Activated naive CD4-positive, alpha-beta T cell (primary cell): Measurements from ENCODE around the gene SRM.
A peak's percentile ranks its signal among the peaks of the same experiment; 100 is the strongest.
"Not testable (repeated sequence)": the region's sequence is repeated elsewhere in the genome, so short reads cannot be mapped to it uniquely, and the experiment has no call there.

ENCODE experiments used
- DNase-seq, 4 experiments: peaks; one replicate each; lab custom pipeline; 2025; lab: John Stamatoyannopoulos, UW

The SRM gene

DNA sequence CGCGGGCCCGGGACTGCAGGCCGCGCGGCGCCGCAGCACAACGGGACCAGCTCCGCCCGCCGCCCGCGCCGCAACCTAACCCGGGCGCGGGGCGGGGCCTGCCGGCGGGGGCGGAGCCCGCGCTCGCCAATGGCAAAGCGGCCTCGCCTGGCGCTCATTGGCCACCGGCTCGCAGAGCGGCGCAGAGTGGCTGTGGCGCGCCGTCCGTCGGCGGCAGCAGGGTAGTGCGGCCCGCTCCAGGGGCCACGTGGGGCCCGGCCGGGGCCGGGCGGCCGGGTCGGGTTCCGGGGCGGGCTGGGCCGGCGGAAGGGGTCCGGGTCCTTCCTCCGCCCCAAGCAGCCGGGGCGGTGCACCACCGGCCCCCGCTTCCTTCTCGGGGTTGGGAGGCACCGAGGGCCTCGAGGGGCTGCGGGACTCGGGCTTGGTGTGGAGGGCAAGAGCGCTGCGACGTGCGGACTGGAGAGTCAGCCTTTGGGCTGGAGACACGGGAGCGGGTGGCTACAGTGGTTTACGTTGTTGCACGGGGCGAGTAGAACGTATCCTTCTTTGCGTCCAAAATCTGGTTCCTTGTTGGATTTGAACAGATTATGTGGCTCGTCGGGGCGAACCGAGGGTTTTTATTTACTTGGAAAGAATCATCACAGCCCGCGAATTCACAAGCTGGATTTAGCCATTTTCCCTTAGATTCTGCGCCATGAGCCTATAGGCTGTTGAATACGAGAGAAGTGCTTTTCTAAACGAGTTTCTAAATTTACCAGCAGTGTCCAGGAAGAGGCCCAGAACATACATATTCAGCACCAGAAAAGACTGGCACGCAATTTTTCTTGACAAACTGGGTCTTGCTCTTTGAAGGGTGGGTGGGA is at the start of gene SRM:
SRM (minus strand) TSS at position 51 of the 863 bp plus-strand sequence. CDS start 75 bp downstream, outside the sequence.
- DNase-seq: peak; percentile 70 to 90 (median 76)

DNA sequence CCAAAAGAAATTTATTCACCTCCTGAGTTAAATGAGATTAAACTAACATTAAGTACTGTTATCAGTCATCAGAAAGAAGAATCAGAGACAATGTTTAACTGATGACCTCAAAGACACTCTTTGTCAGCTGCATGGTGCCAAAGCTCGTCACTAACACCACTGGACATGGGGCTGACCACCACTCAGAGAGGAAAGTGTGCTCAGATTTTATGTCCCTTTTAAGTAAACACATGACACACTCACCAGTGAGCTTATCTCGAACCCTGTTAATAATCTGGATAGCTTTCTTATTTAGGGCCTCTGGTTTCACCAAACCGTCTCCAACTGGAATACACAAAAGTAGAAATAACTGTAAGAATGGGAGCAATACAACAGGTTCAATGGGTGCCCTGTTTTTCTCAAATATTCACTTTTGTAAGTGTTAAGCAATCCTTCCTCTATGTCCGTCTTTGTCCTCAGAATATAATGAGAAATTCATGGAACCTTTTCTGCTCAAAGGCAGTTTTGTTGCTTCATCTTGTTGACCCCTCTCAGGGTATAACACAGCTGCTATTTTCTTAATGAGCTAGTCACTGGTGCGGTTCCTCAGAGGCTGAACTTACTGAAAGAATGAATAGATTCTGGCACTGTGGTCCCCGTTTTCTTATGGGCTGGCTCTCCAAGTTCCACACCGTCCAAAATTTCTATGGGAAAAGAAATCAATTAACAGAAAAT is 49.4 kb upstream of the SRM start:
- no peak for DNase-seq

DNA sequence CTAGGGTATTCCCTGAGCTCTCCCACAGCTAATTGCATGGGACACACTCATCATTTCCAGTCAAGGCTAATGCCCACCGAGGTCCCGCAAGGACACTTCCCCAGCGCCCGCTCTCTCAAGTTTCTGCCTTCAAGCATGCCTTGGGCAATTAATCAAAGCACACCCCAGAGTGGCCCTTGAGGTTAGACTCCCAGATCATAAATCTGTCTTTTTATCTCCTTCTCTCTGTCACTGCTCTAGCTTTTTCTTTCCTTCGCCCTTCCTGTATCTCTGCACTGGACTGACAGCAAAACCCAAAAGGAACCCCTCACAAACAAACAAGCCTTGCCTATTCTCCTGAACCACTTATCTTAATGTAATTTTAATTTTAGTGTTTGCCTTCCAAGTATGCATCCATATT is 47.8 kb upstream of the SRM start:
- no peak for DNase-seq

DNA sequence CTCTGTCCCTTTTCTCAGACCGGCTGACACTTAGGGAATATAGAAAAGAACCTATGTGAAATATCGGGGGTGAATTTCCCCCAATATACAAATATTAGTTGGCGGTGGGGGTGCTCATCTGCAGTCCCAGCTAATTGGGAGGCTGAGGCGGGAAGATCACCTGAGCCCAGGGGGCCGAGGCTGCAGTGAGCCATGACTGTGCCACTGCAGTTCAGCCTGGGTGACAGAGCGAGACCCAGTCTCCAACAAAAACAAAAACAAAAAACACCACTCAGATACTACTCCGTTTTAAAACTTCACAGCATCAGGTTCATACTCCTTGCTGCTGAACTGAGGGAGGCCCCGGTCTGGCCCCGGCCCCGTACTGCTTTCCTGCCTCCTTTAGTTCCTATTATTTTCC is 45.8 kb upstream of the SRM start:
- no peak for DNase-seq

DNA sequence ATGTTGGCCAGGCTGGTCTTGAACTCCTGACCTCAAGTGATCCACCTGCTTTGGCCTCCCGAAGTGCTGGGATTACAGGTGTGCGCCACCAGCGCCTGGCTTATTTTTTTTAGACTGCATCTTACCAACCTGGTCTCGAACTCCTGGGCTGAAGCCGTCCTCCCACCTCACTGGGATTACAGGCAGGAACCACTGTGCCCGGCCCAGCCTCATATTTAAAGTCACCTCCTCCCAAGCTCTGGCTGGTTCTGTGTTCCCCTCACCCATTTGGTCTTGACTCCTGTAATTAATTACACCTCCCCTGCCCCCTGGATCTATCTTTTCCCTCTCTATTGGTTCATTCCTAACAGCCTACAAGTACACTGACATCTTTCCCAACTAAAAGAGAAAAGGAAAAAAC is 41.5 kb upstream of the SRM start:
- DNase-seq: no peak

DNA sequence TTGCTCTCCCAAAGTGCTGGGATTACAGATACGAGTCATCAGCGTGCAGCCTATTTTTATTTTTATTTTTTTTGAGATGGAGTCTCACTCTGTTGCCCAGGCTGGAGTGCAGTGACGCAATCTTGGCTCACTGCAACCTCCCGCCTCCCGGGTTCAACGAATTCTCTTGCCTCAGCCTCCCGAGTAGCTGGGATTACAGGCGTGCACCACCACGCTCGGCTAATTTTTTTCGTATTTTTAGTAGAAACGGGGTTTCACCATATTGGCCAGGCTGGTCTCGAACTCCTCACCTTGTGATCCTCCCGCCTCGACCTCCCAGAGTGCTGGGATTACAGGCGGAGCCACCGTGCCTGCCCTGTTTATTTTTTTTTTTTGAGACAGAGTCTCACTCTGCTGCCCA is 41.0 kb upstream of the SRM start:
- not testable (repeated sequence) for DNase-seq

DNA sequence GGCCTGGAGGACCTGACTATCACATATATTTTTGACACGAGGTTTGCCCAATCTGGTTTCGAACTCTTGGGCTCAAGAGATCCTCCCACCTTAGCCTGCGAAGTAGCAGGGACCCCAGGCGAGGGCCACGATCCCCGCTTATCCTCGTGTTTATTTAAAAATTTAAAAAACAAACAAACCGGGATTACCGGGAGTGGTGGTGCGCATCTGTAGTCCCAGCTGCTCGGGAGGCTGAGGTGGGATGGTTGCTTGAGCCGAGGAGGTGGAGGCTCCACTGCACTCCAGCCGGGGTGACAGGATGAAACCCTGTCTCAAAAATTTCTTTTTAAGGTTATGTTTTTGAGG is 40.3 kb upstream of the SRM start:
- no peak for DNase-seq

DNA sequence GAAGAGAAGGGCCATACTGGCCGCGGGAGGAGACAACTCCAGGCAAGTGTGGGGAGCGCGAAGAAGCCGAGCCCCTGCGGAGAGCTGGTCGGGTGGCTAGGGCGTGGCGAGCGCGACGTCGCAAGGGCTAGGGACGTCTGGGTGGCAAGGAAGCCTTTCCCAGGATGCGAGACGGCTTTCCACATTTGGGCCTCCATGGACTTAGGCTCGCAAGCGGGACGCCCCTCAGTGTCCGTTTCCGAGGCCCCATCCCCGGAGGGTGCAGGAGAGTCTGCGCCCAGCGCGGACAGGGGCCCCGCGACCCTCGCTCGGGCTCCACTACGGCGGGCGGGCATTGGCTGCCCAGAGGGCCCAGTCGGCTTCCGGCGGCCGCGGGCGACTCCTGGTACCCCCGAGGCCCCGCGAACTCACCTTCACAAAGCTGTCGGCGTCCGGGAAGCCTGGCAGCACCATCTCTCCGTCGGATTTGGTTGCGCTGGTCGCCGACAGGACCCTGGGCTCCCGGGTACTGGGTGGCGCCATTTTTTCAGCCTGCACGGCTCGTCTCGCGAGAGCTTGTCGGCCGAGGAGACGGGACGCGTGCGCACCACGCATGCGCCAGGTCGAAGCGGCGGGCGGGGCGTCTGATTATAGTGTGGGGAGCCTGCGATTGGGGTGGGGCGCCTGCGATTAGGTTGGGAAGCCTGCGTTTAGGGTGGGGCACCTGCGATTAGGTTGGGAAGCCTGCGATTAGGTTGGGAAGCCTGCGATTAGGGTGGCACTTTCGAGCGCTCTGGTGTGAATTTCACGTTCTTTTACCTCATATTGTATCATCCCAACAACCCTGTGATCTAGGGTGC is 39.7 kb upstream of the SRM start, which contains the start of gene EXOSC10:
EXOSC10 (minus strand) TSS at position 560 of the 839 bp plus-strand sequence; CDS start at position 522, 38 bp downstream.
- peak; percentile 86 to 95 (median 88) for DNase-seq

DNA sequence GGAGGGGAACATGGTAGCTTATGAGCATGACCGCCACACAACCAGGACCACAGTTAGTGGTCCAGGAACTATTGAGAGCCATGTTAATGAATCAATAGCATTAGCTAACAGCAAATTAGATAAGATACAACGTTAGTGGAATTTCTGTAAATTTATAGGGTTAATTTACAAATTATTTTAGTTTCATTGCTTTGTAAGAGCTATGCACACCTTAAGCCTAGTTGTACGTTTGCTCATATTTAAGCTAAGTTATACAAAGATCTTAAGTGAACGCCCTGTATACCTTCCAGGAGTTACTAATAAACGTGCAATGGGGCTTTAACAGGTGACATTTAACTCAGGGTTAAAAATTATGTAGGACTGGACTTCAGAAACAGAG is 39.1 kb upstream of the SRM start:
- no peak for DNase-seq

DNA sequence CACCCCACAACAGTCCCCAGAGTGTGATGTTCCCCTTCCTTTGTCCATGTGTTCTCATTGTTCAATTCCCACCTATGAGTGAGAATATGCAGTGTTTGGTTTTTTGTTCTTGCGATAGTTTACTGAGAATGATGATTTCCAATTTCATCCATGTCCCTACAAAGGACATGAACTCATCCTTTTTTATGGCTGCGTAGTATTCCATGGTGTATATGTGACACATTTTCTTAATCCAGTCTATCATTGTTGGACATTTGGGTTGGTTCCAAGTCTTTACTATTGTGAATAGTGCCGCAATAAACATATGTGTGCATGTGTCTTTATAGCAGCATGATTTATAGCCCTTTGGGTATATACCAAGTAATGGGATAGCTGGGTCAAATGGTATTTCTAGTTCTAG is 24.0 kb upstream of the SRM start:
- DNase-seq: not testable (repeated sequence)

DNA sequence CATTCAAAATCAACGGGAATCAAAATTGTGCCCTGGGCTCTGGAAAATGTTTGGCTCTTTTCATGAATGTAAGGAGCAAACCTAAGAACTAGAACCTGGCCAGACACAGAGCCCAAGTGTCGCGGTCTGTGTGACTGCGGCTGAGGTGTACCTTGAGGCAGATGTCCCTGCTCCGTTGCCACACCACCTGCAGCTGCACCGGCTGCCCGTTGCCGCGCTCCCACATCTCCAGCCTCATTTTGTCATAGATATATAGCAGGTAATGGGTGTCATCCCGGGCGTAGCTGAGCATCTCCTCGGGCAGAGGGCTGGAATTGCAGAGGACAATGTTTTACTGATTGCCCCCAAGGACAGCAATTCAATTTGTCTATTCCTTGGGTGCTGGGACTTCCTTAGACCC is 21.1 kb upstream of the SRM start:
- no peak for DNase-seq

DNA sequence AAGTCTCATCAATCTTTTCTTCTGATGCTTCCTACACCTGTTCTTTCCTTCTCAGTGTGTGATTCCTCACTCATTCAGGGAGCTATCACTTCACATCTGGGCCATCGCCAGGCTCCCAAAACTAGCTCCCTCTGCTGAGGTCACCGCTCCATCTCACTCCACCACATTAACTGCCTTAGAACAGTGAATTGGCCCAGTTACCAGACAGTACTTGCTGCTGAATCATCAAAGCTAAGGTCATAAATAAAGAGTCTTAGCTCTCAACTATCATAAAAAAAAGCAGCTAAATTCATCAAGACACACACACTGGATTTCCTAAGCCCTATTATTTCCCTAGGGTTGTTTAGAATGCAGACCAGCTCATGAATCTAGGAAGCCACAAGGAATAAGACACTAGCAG is 18.8 kb upstream of the SRM start:
- no peak for DNase-seq

DNA sequence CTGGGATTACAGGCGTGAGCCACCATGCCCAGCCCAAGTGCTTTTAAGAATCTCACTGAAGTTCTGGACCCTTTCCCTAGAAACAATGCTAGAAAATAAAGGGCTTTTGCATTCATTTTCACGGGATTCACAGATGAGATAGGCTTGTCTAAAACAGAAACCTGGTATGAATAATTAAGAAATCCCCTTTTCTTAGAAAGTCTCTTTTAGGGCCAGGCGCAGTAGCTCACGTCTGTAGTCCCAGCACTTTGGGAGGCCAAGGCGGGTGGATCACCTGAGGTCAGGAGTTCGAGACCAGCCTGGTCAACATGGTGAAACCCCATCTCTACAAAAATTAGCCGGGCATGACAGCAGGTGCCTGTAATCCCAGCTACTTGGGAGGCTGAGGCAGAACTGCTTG is 13.6 kb upstream of the SRM start:
- not testable (repeated sequence) for DNase-seq

DNA sequence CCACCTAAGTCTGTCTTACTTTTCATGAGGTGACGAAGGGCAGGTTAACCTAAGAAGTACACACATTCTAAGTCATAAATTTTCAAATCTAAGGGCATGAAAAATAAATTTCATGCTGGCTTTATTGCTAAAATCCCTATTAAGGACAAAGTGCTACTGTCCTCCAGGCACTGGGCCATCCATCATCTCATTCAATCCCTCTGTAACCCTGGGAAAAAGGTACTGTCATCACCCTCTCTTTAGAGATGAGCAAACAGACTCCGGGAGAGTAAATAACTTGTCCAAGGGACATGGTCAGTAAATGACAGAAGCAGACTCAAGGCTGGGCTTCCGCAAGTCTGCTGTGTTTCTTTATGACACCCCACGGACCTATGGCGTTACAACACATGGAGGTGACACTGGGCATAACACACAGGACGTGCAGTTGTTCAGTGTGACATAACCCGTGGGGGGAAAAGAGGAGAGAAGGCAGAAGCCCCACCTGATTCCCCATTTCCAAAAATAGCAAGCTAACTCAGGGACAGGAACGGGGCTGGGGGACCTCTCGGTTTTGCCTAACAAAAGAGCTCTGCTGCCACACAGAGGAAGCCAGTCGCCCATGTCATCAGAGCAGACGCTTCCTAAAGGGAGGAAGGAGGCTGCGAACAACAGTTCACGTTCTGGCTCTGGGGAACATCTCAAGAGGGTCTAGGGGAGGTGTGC is 12.5 kb upstream of the SRM start:
- no peak for DNase-seq

DNA sequence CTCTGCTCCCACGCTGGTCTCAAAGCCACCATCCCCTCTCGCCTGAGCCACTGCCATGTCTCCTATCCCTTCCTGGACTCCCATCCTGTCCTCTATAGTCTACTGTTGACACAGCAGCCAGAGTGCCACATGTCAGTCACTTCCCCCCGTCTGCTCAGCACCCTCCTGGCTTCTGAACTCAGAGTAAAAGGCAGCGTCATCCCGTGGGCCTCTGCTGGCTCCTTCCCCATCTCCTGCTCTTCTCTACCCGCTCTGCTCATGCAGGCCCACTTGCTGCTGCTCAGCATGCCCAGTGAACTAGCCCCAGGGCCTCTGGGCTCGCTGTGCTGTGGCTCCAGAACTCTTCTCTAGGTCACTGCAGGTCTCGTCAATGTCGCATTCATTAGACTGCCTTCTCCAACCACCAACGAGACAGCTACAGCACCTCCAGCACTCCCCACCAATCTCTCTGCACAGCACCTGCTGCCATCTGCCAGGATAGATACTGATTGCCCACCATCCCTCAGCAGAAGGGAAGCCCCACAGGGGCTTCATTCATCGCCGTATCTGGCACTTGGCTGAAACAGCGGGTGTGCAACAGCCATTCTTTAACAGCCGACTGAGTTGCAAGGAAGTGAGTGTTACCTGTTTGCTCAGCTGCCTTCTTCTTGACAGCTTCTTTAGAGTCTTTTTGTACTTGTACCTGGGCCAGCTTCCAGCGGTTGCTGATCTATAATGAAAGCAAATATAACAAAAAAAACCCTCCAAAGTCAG is 11.8 kb upstream of the SRM start:
- DNase-seq: no peak

DNA sequence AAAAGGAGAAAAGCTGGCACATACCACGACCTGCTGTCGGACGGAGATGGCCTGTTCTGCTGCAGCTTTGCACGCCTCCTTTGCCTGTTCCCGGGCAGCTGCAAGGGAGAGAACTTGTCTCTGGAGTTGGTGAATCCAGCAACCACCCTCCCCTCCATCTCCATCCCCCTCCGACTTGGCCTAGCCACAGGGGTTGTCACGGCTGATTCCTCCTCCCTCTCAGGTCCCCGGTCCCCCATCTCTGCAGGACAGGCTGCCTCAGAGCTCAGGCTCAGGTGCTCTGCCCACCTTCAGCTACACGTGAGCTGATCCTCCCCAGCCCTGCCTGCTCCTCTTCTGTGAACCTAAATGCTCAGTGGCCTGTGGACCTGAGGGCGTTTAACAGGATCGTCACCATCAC is 11.1 kb upstream of the SRM start:
- no peak for DNase-seq

DNA sequence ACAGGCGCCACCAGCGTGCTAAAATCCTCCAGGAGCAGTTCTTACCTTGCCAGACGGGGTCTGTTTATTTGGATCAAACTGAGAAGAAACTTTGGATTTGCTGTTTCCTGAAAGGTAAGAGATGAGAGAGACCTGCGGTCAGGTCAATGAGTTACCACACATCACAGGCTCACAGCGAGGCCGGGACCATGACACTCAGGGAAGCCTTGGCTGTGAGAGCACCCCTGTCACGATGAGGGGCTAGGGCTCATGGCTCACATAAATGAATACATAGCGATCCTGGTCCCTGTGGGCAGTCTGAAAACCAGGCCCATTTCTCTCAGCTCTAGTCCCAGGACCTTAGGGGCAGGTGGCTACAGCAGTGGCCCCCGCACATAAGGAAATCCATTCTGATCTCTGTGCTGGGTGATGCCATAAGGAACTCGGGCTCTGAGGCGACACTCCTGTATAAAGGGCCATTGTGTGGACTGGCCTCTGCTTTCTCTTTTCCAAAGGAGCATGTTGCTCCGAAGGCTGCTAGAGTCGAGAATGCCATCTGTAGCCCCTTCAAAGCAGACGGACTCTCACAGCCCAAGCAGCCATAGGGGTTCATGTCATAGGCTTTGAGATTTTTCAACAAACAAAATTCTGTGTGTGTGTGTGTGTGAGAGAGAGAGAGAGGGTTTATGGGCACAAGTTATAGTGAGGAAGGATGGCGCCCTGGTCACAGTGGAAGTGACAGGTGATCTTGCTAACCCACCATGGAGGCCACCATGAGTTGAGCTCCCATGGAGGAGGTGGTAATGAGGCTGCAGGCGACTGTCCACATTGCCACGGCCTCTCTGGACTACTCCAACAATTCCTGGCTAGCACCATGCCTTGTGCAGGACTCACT is 9.0 kb upstream of the SRM start:
- DNase-seq: no peak

DNA sequence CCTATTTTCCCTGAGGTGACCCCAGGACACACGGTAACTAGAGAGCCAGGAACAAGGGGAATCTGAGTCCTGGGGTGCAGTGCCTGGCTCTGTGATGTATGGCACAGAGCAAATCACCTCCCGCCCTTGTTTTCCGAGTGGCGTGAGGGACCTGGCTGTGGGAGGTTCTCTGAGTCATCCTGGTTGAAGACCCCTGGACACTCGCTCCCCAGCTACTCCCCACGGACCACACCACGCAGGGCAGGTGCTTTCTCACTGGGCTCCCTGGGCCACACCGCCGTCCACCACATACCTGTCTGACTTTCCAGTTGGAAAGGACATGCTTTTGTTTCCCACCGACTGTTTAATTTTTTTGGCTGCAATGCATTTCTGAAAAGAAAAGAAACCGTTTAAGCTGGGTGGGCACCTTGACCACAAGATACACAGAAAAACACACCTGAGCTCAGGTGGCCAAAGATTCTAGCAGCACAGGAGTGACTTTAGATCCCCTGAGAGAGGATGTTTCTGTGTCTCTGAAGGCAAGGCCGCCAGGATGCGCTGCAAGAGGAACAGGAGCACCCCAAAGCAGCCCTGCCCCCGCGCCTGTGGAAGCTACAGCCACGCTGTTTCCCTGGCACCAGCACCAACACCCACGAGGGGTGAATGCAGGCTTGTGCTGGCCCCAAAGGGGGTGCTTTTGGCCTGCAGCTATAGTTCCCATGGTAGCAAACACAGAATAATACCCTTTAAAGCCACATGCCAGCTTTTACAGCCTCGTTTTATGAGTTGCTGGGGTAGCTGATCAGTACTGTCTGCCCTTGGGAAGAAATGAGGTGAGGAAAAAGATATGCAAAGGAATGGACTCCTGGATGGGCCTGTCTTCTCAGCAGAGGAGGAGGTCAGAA is 8.1 kb upstream of the SRM start:
- DNase-seq: no peak

DNA sequence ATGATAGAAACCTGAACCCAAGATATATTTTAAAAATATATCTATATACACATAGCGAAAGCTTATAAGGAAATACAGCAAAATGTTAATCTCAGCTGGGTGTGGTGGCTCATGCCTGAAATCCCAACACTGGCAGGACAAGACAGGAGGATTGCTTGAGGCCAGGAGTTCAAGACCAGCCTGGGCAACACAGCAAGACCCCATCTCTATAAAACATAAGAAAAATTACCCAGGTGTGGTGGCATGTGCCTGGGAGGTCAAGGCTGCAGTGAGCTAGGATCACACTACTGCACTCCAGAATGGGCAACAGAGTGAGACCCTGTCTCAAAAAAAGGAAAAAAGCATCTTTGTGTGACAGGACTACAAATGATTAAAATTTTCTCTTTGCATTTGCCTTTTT is 6.0 kb upstream of the SRM start:
- no peak for DNase-seq
